HL-60 (cell line): ENCODE data around the gene NRXN2.

ENCODE experiments used
- CTCF ChIP-seq: IDR thresholded peaks from one replicate; pipeline ENCODE4 v1.5.1; 2011; ENCODE audit warnings: low read length, control low read depth, inconsistent platforms; ENCODE audit not compliant: insufficient read depth
- GABPA ChIP-seq: IDR thresholded peaks from 2 replicates; pipeline ENCODE4 v1.6.1; 2012; ENCODE audit warnings: low read depth
- POLR2AphosphoS5 ChIP-seq: IDR thresholded peaks from 2 replicates; pipeline ENCODE4 v1.6.1; 2012; ENCODE audit warnings: low read depth

- TF ChIP-seq POLR2AphosphoS5, result no peak
- no peak for TF ChIP-seq CTCF
- no peak for TF ChIP-seq GABPA
Measured at GRCh38 chr11:64718084-64718779, 4.8 kb downstream of the NRXN2 start.
